Neutrophil (primary cell): ENCODE measurements around the gene SHISA8.

Experiments used
- H3K27ac ChIP-seq: fragments of 200-600 bp; sonication (generic); 2 replicates; pipeline ENCODE4 v1.5.1; 2016; ENCODE audit warnings: mild to moderate bottlenecking, moderate library complexity
- H3K27me3 ChIP-seq: fragments of 200-600 bp; sonication (generic); 2 replicates; pipeline ENCODE4 v1.6.0; 2016; ENCODE audit warnings: mild to moderate bottlenecking
- H3K36me3 ChIP-seq: fragments of 200-600 bp; sonication (generic); 2 replicates; pipeline ENCODE4 v1.5.1; 2017
- H3K4me1 ChIP-seq, 2 experiments: fragments of 200-600 bp in 1 of 2; sonication (generic) in 1 of 2; 1 replicate in 1 of 2; 2 replicates in 1 of 2; pipeline versions ENCODE4 v1.5.1 to v1.6.1; 2013 to 2016; ENCODE audit warnings: low read depth in 1 of 2, low read length in 1 of 2, mild to moderate bottlenecking in 1 of 2, moderate library complexity in 1 of 2; ENCODE audit not compliant: control insufficient read depth in 1 of 2, insufficient read depth in 1 of 2
- H3K4me3 ChIP-seq, 2 experiments: fragments of 200-600 bp in 1 of 2; sonication (generic) in 1 of 2; 1 replicate in 1 of 2; 2 replicates in 1 of 2; pipeline ENCODE4 v1.5.1; 2013 to 2016; ENCODE audit warnings: low read depth in 1 of 2, low read length in 1 of 2, mild to moderate bottlenecking in 1 of 2, moderate library complexity in 1 of 2
- H3K9me3 ChIP-seq: fragments of 200-600 bp; sonication (generic); 2 replicates; pipeline ENCODE4 v1.5.1; 2016
- CTCF ChIP-seq: fragments of 200-600 bp; sonication (generic); IDR thresholded peaks from 2 replicates; pipeline ENCODE4 v1.5.1; 2016; ENCODE audit warnings: antibody characterized with exemption

SHISA8 gene

GRCh38 chr22:41923595-41924276 lies 8.9 kb upstream of the SHISA8 start:
- Histone ChIP-seq H3K27me3 (peaks cover 100% of the 10 kb centered on the region), H3K9me3 (no peaks in the 10 kb centered on the region), H3K4me1 (peaks cover 15 to 25% of the 10 kb centered on the region in 2 experiments), H3K4me3 (no peak overlapping the region), H3K36me3 (no peaks in the 10 kb centered on the region), H3K27ac (no peak overlapping the region)
- TF ChIP-seq CTCF, result no peak

- no peak overlapping the region for H3K4me3 ChIP-seq
- H3K36me3 ChIP-seq, result no peaks in the 10 kb centered on the region
- H3K9me3 ChIP-seq, result no peaks in the 10 kb centered on the region
- H3K27ac ChIP-seq, result no peak overlapping the region
- TF ChIP-seq CTCF, result no peak
- peaks cover 17 to 28% of the 10 kb centered on the region in 2 experiments for H3K4me1 ChIP-seq
- H3K27me3 ChIP-seq, result peaks cover 100% of the 10 kb centered on the region
These were observed 8.2 kb upstream of the SHISA8 start for GRCh38 chr22:41922940-41923594.

- Histone ChIP-seq H3K36me3 (no peaks in the 10 kb centered on the region), H3K27ac (no peak overlapping the region), H3K4me3 (no peak overlapping the region), H3K27me3 (peaks cover 100% of the 10 kb centered on the region), H3K9me3 (no peaks in the 10 kb centered on the region), H3K4me1 (peaks cover 19 to 30% of the 10 kb centered on the region in 2 experiments)
- TF ChIP-seq CTCF, result no peak
These were observed 7.5 kb upstream of the SHISA8 start for GRCh38 chr22:41922328-41922727.

GRCh38 chr22:41920271-41920976 lies 5.5 kb upstream of the SHISA8 start:
- TF ChIP-seq CTCF, result no peak
- peaks cover 100% of the 10 kb centered on the region for H3K27me3 ChIP-seq
- peak overlapping the region in 1 of 2 experiments; percentile 41 for H3K4me3 ChIP-seq
- H3K4me1 ChIP-seq, result peaks cover 19 to 21% of the 10 kb centered on the region in 2 experiments
- H3K36me3 ChIP-seq, result no peaks in the 10 kb centered on the region
- no peak overlapping the region for H3K27ac ChIP-seq
- H3K9me3 ChIP-seq, result no peaks in the 10 kb centered on the region

- Histone ChIP-seq H3K36me3 (no peaks in the 10 kb centered on the region), H3K27ac (no peak overlapping the region), H3K9me3 (no peaks in the 10 kb centered on the region), H3K4me3 (peak overlapping the region; percentile 4 to 41), H3K4me1 (peaks cover 19 to 27% of the 10 kb centered on the region in 2 experiments), H3K27me3 (peaks cover 100% of the 10 kb centered on the region)
- no peak for TF ChIP-seq CTCF
These were observed 4.7 kb upstream of the SHISA8 start for GRCh38 chr22:41919357-41920224.
